Heart right ventricle (tissue), 16 donors: Measurements from ENCODE around the gene RBP3. TPM values are rescaled to one million over a fixed set of nuclear protein-coding genes. Genes with fewer than 3 reads are reported as not detected.

ENCODE experiments used
- ATAC-seq, 8 donors: fragments of 200-7000 bp; cut with Tn5 transposase; one replicate each; pipeline ENCODE4 v1.9.1; 2020; ENCODE audit warnings: mild to moderate bottlenecking in 8 of 8, moderate library complexity in 8 of 8, moderate number of reproducible peaks in 1 of 8
- DNase-seq, 2 donors: peaks; one replicate each; pipeline ENCODE4 v3.0.0-alpha.2; 2020
- H3K27ac ChIP-seq, 10 donors: fragments of 200-600 bp; sonication (generic) in 2 of 10; one replicate each; pipeline versions ENCODE4 v1.5.0 to v1.8.0; 2020 to 2022; ENCODE audit warnings: mild to moderate bottlenecking in 3 of 10
- H3K27me3 ChIP-seq, 7 donors: fragments of 200-600 bp; one replicate each; pipeline ENCODE4 v1.8.0; 2021 to 2022; ENCODE audit warnings: mild to moderate bottlenecking in 2 of 7
- H3K36me3 ChIP-seq, 9 donors: fragments of 200-600 bp; sonication (generic) in 1 of 9; one replicate each; pipeline versions ENCODE4 v1.5.0 to v1.8.0; 2020 to 2022; ENCODE audit warnings: mild to moderate bottlenecking in 2 of 9
- H3K4me1 ChIP-seq, 9 donors: fragments of 200-600 bp; sonication (generic) in 1 of 9; one replicate each; pipeline versions ENCODE4 v1.5.0 to v1.8.0; 2020 to 2022; ENCODE audit warnings: mild to moderate bottlenecking in 4 of 9
- H3K4me3 ChIP-seq, 10 donors: fragments of 200-600 bp; sonication (generic) in 2 of 10; one replicate each; pipeline versions ENCODE4 v1.5.0 to v1.8.0; 2020 to 2022; ENCODE audit warnings: mild to moderate bottlenecking in 7 of 10, moderate library complexity in 2 of 10
- H3K9me3 ChIP-seq, 11 donors: fragments of 200-600 bp in 10 of 11; sonication (generic) in 2 of 11; one replicate each; pipeline versions ENCODE4 v1.5.0 to v1.8.0; 2013 to 2022; ENCODE audit warnings: mild to moderate bottlenecking in 2 of 11, control low read depth in 1 of 11, moderate library complexity in 1 of 11
- CTCF ChIP-seq, 9 donors: fragments of 200-600 bp; sonication (generic) in 2 of 9; IDR thresholded peaks; one replicate each; pipeline versions ENCODE4 v1.5.0 to v1.8.0; 2021 to 2022; ENCODE audit warnings: antibody characterized with exemption in 9 of 9, mild to moderate bottlenecking in 5 of 9, moderate library complexity in 1 of 9
- WGBS, 2 donors: extraction: QIAGEN DNeasy Blood & Tissue Kit; methylation state at CpG; one replicate each; pipeline ENCODE4 v1.1.7; 2013; ENCODE audit warnings: inconsistent platforms in 1 of 2; 5-methylcytosine and 5-hydroxymethylcytosine counted together
- intact Hi-C, 10 donors: fragments of 100-400 bp; cut with DNase I; formaldehyde crosslinking; loops; one replicate each; pipeline versions ENCODE4 v1.11.1 to v1.14.2; 2022
- polyA plus RNA-seq, 2 donors: library from polyadenylated mRNA; stranded (reverse); fragments of 200-250 nt; gene quantifications; one replicate each; pipeline ENCODE4 v1.2.3, GENCODE V29; 2013
- total RNA-seq, 10 donors: library from RNA; stranded (reverse); fragmentation: NEBNext Ultra II Directional in 3 of 10; extraction: Animal tissue kit (Norgen Biotek cat#: 25700) in 3 of 10; gene quantifications; one replicate each; pipeline versions ENCODE4 v1.2.1 to v1.2.4, GENCODE V29; 2021 to 2023
- donor health status: Arrhythmogenic right ventricular cardiomyopathy.
- donor health status: ischemic (EF 13 %, LVEDD 7.1; RV severe dilation, severe dysfunction).
- donor health status: healthy with polysubstance abuse.
- donor health status: DM: no; HTN: yes; CAD: no.
- donor health status: DM: no; HTN: no; CAD: no.
- donor health status: ischemic (EF 25% LVEDD 6.9; RV normal size, moderate dysfunction).
- donor health status: ischemic (EF 25% LVEDD 5.7; RV mildly dilated, moderate dysfunction).
- donor health status: healthy.
- donor health status: DM: yes; HTN: yes; CAD: no.
- donor health status: Ischemic cardiomyopathy.
- donor health status: ischemic (EF 35%, LVEDD 5.7; RV mildly dilated, moderate dysfunction).
- donor health status: nonischemic (EF 11% LVEDD 7.7; RV severe dilation, severe dysfunction).
- donor health status: DM: yes; HTN: yes; CAD: no.
- donor health status: PGD.
- donor health status: ischemic (EF 29% LVEDD 5.4; RV normal size, mild dysfunction).
- donor health status: nonischemic (EF 23%, LVEDD 6.1; RV moderate dilation, normal function).

Gene RBP3
- total and polyA plus RNA-seq, 12 donors = not detected

GRCh38 chr10:47362199-47362598 is 14.0 kb downstream of the RBP3 start:
- intact Hi-C loops = no loop called here
- no peak for TF ChIP-seq CTCF (IDR thresholded peaks at IDR 0.05)
- WGBS, 2 donors = 95 to 96% methylated on average over 3 of the region's 3 CpGs
- Histone ChIP-seq H3K36me3 (no peaks in the 10 kb centered on the region), H3K4me1 (peaks cover 0 to 10% (median 3%) of the 10 kb centered on the region in 9 donors), H3K27me3 (no peaks in the 10 kb centered on the region), H3K9me3 (no peaks in the 10 kb centered on the region), H3K27ac (no peak overlapping the region), H3K4me3 (no peak overlapping the region)
- no peak for ATAC-seq
- no peak for DNase-seq

GRCh38 chr10:47363781-47364180 is 15.6 kb downstream of the RBP3 start:
- H3K27me3 ChIP-seq = no peaks in the 10 kb centered on the region
- no peak overlapping the region for H3K4me3 ChIP-seq
- 83 to 89% methylated on average over 3 of the region's 3 CpGs for WGBS, 2 donors
- peaks cover 0 to 10% (median 3%) of the 10 kb centered on the region in 9 donors for H3K4me1 ChIP-seq
- no peak for ATAC-seq
- H3K36me3 ChIP-seq = no peaks in the 10 kb centered on the region
- DNase-seq = no peak
- intact Hi-C loops = no loop called here
- no peak for TF ChIP-seq CTCF (IDR thresholded peaks at IDR 0.05)
- H3K9me3 ChIP-seq = no peaks in the 10 kb centered on the region
- no peak overlapping the region for H3K27ac ChIP-seq

GRCh38 chr10:47364366-47364765 is 16.2 kb downstream of the RBP3 start:
- Histone ChIP-seq H3K4me1 (peaks cover 0 to 10% (median 3%) of the 10 kb centered on the region in 9 donors), H3K27ac (no peak overlapping the region), H3K4me3 (no peak overlapping the region), H3K27me3 (no peaks in the 10 kb centered on the region), H3K9me3 (no peaks in the 10 kb centered on the region), H3K36me3 (no peaks in the 10 kb centered on the region)
- ATAC-seq (no peak), DNase-seq (no peak)
- intact Hi-C loops = no loop called here
- 70 to 71% methylated on average over 4 of the region's 4 CpGs for WGBS, 2 donors
- TF ChIP-seq CTCF (IDR thresholded peaks at IDR 0.05) = no peak

- intact Hi-C loops = no loop called here
Measured at GRCh38 chr10:47364911-47365310, 16.7 kb downstream of the RBP3 start.

More at GRCh38 chr10:47364911-47365310, 16.7 kb downstream of the RBP3 start:
- DNase-seq (no peak), ATAC-seq (no peak)
- Histone ChIP-seq H3K9me3 (no peaks in the 10 kb centered on the region), H3K36me3 (no peaks in the 10 kb centered on the region), H3K27ac (no peak overlapping the region), H3K4me3 (no peak overlapping the region), H3K4me1 (peaks cover 0 to 10% (median 3%) of the 10 kb centered on the region in 9 donors), H3K27me3 (no peaks in the 10 kb centered on the region)
- no peak for TF ChIP-seq CTCF (IDR thresholded peaks at IDR 0.05)
- WGBS, 2 donors = 88 to 89% methylated on average over 6 of the region's 6 CpGs
